ENCODE data around the gene TMPRSS2. TPM values are rescaled to one million over a fixed set of nuclear protein-coding genes. Genes with fewer than 3 reads are reported as not detected.

The TMPRSS2 gene
- total RNA-seq, 1 donor from 2014 or later = 83.6 TPM

GRCh38 chr21:41453198-41453597, 54.8 kb downstream of the TMPRSS2 start:
- H3K27me3 ChIP-seq = no peaks in the 10 kb centered on the region
- ATAC-seq (no peak), DNase-seq (no peak)
- intact Hi-C loops (cut with DNase I) = loop anchor here (5.0 kb wide), 1 partner anchor 171 kb away; no protein-coding TSS in a partner anchor
- TF ChIP-seq CTCF (IDR thresholded peaks at IDR 0.05) = no peak
- peaks cover 68% of the 10 kb centered on the region for H3K36me3 ChIP-seq
- no peak overlapping the region for H3K4me3 ChIP-seq
- no peaks in the 10 kb centered on the region for H3K9me3 ChIP-seq
- H3K4me1 ChIP-seq = no peaks in the 10 kb centered on the region
- no peak overlapping the region for H3K27ac ChIP-seq

GRCh38 chr21:41451753-41452676, 55.9 kb downstream of the TMPRSS2 start:
- ATAC-seq = peak; percentile 33

GRCh38 chr21:41449613-41450012, 58.3 kb downstream of the TMPRSS2 start:
- intact Hi-C loops (cut with DNase I) = loop anchor here (5.0 kb wide), 1 partner anchor 167 kb away; no protein-coding TSS in a partner anchor
- TF ChIP-seq CTCF (IDR thresholded peaks at IDR 0.05) = no peak
- Histone ChIP-seq H3K27me3 (no peaks in the 10 kb centered on the region), H3K36me3 (peaks cover 83% of the 10 kb centered on the region), H3K9me3 (no peaks in the 10 kb centered on the region), H3K4me3 (no peak overlapping the region), H3K27ac (no peak overlapping the region), H3K4me1 (no peaks in the 10 kb centered on the region)
- ATAC-seq (no peak), DNase-seq (no peak)

More at GRCh38 chr21:41451753-41452676, 55.9 kb downstream of the TMPRSS2 start:
- Histone ChIP-seq H3K27ac (no peak overlapping the region), H3K4me1 (no peaks in the 10 kb centered on the region), H3K27me3 (no peaks in the 10 kb centered on the region), H3K9me3 (no peaks in the 10 kb centered on the region), H3K36me3 (peaks cover 68% of the 10 kb centered on the region), H3K4me3 (no peak overlapping the region)
- DNase-seq = no peak
- intact Hi-C loops (cut with DNase I) = loop anchor here (5.0 kb wide), 1 partner anchor 170 kb away; no protein-coding TSS in a partner anchor
- TF ChIP-seq CTCF (IDR thresholded peaks at IDR 0.05) = no peak

- Histone ChIP-seq H3K27ac (no peak overlapping the region), H3K9me3 (no peaks in the 10 kb centered on the region), H3K27me3 (no peaks in the 10 kb centered on the region), H3K4me1 (no peaks in the 10 kb centered on the region), H3K36me3 (peaks cover 81% of the 10 kb centered on the region), H3K4me3 (no peak overlapping the region)
- DNase-seq = no peak
- intact Hi-C loops (cut with DNase I) = no loop called here
- TF ChIP-seq CTCF (IDR thresholded peaks at IDR 0.05) = no peak
- ATAC-seq = no peak
Measured at GRCh38 chr21:41447356-41447755, 60.6 kb downstream of the TMPRSS2 start.

GRCh38 chr21:41446586-41446985, 61.4 kb downstream of the TMPRSS2 start:
- Histone ChIP-seq H3K4me3 (no peak overlapping the region), H3K27ac (no peak overlapping the region), H3K9me3 (no peaks in the 10 kb centered on the region), H3K27me3 (no peaks in the 10 kb centered on the region), H3K4me1 (no peaks in the 10 kb centered on the region), H3K36me3 (peaks cover 80% of the 10 kb centered on the region)
- intact Hi-C loops (cut with DNase I) = no loop called here
- no peak for TF ChIP-seq CTCF (IDR thresholded peaks at IDR 0.05)
- ATAC-seq = no peak
- DNase-seq = no peak
